HCT116 (cell line): Measurements from ENCODE around the gene IRF3. TPM values are rescaled to one million over a fixed set of nuclear protein-coding genes. Genes with fewer than 3 reads are reported as not detected.

ENCODE experiments used
- ATAC-seq: fragments of 200-7000 bp; cut with Tn5 transposase; 2 replicates; pipeline ENCODE4 v1.9.1; 2020; ENCODE audit warnings: mild to moderate bottlenecking, moderate library complexity
- BruUV-seq: library from RNA; stranded (reverse); fragments of 400-500 nt; replicated peaks from 2 replicates; lab custom pipeline; 2021; lab: Mats Ljungman, UMichigan
- CTCF ChIA-PET: fragments of 300-600 bp; sonication (Branson Sonifier 250); formaldehyde crosslinking; loops from one replicate; lab custom pipeline; 2021; ENCODE audit warnings: antibody characterized with exemption; lab: Charles Lee
- POLR2A ChIA-PET: fragments of 300-600, 350-600 bp; sonication (Branson Sonifier 250); formaldehyde crosslinking; loops from one replicate; lab custom pipeline; 2021; ENCODE audit warnings: antibody characterized with exemption; lab: Charles Lee
- RAD21 ChIA-PET, 2 experiments: fragments of 300-600 bp; sonication (Branson Sonifier 250); formaldehyde crosslinking; loops; one replicate each; lab custom pipeline; 2023; ENCODE audit warnings: low total read pairs in 2 of 2; ENCODE audit not compliant: uncharacterized antibody in 2 of 2, unreplicated experiment in 2 of 2, low non-redundant PET in 1 of 2; lab: Charles Lee
- DNase-seq: peaks from one replicate; pipeline ENCODE4 v3.0.0-alpha.2; 2010; ENCODE audit warnings: low read depth, low spot score
- H2AFZ ChIP-seq: fragments of 200-600 bp; shearing (Covaris generic), sonication (generic); 2 replicates; pipeline ENCODE4 v1.6.1; 2017; ENCODE audit warnings: low read depth, mixed run types, mixed read lengths, antibody characterized with exemption, low read length; ENCODE audit not compliant: poor library complexity, severe bottlenecking
- H3K27ac ChIP-seq: 2 replicates; pipeline ENCODE4 v1.5.1; 2012; ENCODE audit warnings: low read depth, low read length
- H3K27me3 ChIP-seq: fragments of 200-600 bp; sonication (generic); 2 replicates; pipeline ENCODE4 v1.6.1; 2016; ENCODE audit warnings: mixed run types, low read length, mixed read lengths; ENCODE audit not compliant: insufficient read depth
- H3K36me3 ChIP-seq, 2 experiments: fragments of 200-500 bp in 1 of 2; fragments of 200-600 bp in 1 of 2; sonication (Bioruptor generic) in 1 of 2; sonication (generic) in 1 of 2; 2 replicates each; pipeline versions ENCODE4 v1.5.1 to v1.6.1; 2014 to 2016; ENCODE audit warnings: low read length in 2 of 2, inconsistent platforms in 1 of 2, mixed read lengths in 1 of 2, mixed run types in 1 of 2; ENCODE audit not compliant: insufficient read depth in 2 of 2, control insufficient read depth in 1 of 2
- H3K4me1 ChIP-seq, 2 experiments: fragments of 200-600 bp in 1 of 2; sonication (generic) in 1 of 2; 2 replicates each; pipeline versions ENCODE4 v1.5.1 to v1.6.1; 2012 to 2017; ENCODE audit warnings: low read length in 2 of 2, inconsistent platforms in 1 of 2, mild to moderate bottlenecking in 1 of 2, mixed read lengths in 1 of 2, mixed run types in 1 of 2, moderate library complexity in 1 of 2; ENCODE audit not compliant: insufficient read depth in 2 of 2, control insufficient read depth in 1 of 2
- H3K4me2 ChIP-seq: fragments of 200-600 bp; sonication (generic); 2 replicates; pipeline ENCODE4 v1.6.1; 2017; ENCODE audit warnings: mixed run types, low read length, mixed read lengths
- H3K4me3 ChIP-seq, 2 experiments: fragments of 200-600 bp in 1 of 2; sonication (generic) in 1 of 2; replicated peaks in 1 of 2; 2 replicates each; pipeline ENCODE4 v1.5.1; 2011 to 2016; ENCODE audit warnings: low read length in 2 of 2, control low read depth in 1 of 2, low read depth in 1 of 2, mild to moderate bottlenecking in 1 of 2, mixed read lengths in 1 of 2, mixed run types in 1 of 2
- H3K79me2 ChIP-seq: fragments of 200-600 bp; sonication (generic); 2 replicates; pipeline ENCODE4 v1.6.1; 2017; ENCODE audit warnings: mild to moderate bottlenecking, mixed run types, low read length, moderate library complexity, mixed read lengths; ENCODE audit not compliant: insufficient read depth
- H3K9ac ChIP-seq: fragments of 200-600 bp; sonication (generic); 2 replicates; pipeline ENCODE4 v1.6.1; 2016; ENCODE audit warnings: low read length, mixed read lengths
- H3K9me2 ChIP-seq: fragments of 200-600 bp; sonication (generic), shearing (Covaris generic); 2 replicates; pipeline ENCODE4 v1.6.1; 2017; ENCODE audit warnings: mixed run types, mild to moderate bottlenecking, moderate library complexity; ENCODE audit not compliant: insufficient read depth
- H3K9me3 ChIP-seq, 2 experiments: fragments of 200-500 bp in 1 of 2; fragments of 200-600 bp in 1 of 2; sonication (Bioruptor generic) in 1 of 2; sonication (generic) in 1 of 2; 2 replicates each; pipeline ENCODE4 v1.6.1; 2014 to 2017; ENCODE audit warnings: low read length in 2 of 2, mixed read lengths in 2 of 2, inconsistent platforms in 1 of 2, low read depth in 1 of 2, mild to moderate bottlenecking in 1 of 2, mixed run types in 1 of 2, moderate library complexity in 1 of 2; ENCODE audit not compliant: control insufficient read depth in 1 of 2, insufficient read depth in 1 of 2
- H4K20me1 ChIP-seq: fragments of 200-600 bp; sonication (generic), shearing (Covaris generic); 2 replicates; pipeline ENCODE4 v1.6.1; 2017; ENCODE audit warnings: mixed run types, mild to moderate bottlenecking, moderate library complexity; ENCODE audit not compliant: insufficient read depth
- ATF3 ChIP-seq: IDR thresholded peaks from 2 replicates; pipeline ENCODE4 v1.6.1; 2012
- CEBPB ChIP-seq: IDR thresholded peaks from 2 replicates; pipeline ENCODE4 v1.6.1; 2012; ENCODE audit warnings: low read depth
- CTCF ChIP-seq, 3 experiments: fragments of 200-600 bp in 1 of 3; sonication (generic) in 1 of 3; IDR thresholded peaks in 2 of 3; conservative IDR thresholded peaks in 1 of 3; 2 replicates each; pipeline ENCODE4 v1.5.1; 2012 to 2017; ENCODE audit warnings: low read depth in 2 of 3, low read length in 2 of 3, antibody characterized with exemption in 1 of 3, borderline replicate concordance in 1 of 3, control low read depth in 1 of 3, mild to moderate bottlenecking in 1 of 3, mixed read lengths in 1 of 3, mixed run types in 1 of 3, moderate library complexity in 1 of 3; ENCODE audit not compliant: insufficient read depth in 1 of 3
- EGR1 ChIP-seq: IDR thresholded peaks from 2 replicates; pipeline ENCODE4 v1.6.1; 2012; ENCODE audit warnings: low read depth
- ELF1 ChIP-seq: IDR thresholded peaks from 2 replicates; pipeline ENCODE4 v1.6.1; 2012; ENCODE audit warnings: low read depth, borderline replicate concordance
- EZH2 ChIP-seq: fragments of 200-600 bp; sonication (generic); IDR thresholded peaks from 2 replicates; pipeline ENCODE4 v1.6.1; 2017; ENCODE audit warnings: antibody characterized with exemption, mixed run types
- EZH2phosphoT487 ChIP-seq: fragments of 200-600 bp; IDR thresholded peaks from 2 replicates; pipeline ENCODE4 v1.6.1; 2018; ENCODE audit warnings: antibody characterized with exemption, borderline replicate concordance
- FOSL1 ChIP-seq: IDR thresholded peaks from 2 replicates; pipeline ENCODE4 v1.6.1; 2012; ENCODE audit warnings: low read depth
- JUND ChIP-seq: IDR thresholded peaks from 2 replicates; pipeline ENCODE4 v1.6.1; 2012
- MAX ChIP-seq: IDR thresholded peaks from 2 replicates; pipeline ENCODE4 v1.6.1; 2012
- POLR2A ChIP-seq: IDR thresholded peaks from 2 replicates; pipeline ENCODE4 v1.7.0; 2011; ENCODE audit warnings: borderline replicate concordance; ENCODE audit not compliant: insufficient read depth, insufficient read length; ENCODE audit errors: extremely low read depth
- RAD21 ChIP-seq: IDR thresholded peaks from 2 replicates; pipeline ENCODE4 v1.6.1; 2012; ENCODE audit warnings: low read depth, mild to moderate bottlenecking
- REST ChIP-seq: IDR thresholded peaks from 2 replicates; pipeline ENCODE4 v1.6.1; 2012; ENCODE audit warnings: low read depth
- SIN3A ChIP-seq: IDR thresholded peaks from 2 replicates; pipeline ENCODE4 v1.6.1; 2012; ENCODE audit warnings: low read depth
- SRF ChIP-seq: IDR thresholded peaks from 2 replicates; pipeline ENCODE4 v1.6.1; 2012; ENCODE audit warnings: low read depth
- TCF7L2 ChIP-seq: IDR thresholded peaks from 2 replicates; pipeline ENCODE4 v1.7.0; 2011; ENCODE audit warnings: borderline replicate concordance, inconsistent platforms; ENCODE audit not compliant: insufficient read depth, insufficient read length; ENCODE audit errors: extremely low read depth
- YY1 ChIP-seq: IDR thresholded peaks from 2 replicates; pipeline ENCODE4 v1.6.1; 2011; ENCODE audit warnings: low read length, low read depth, moderate library complexity, mild to moderate bottlenecking; ENCODE audit not compliant: insufficient replicate concordance; ENCODE audit errors: extremely low read depth
- ZNF274 ChIP-seq: fragments of 200-500 bp; sonication (Bioruptor generic); IDR thresholded peaks from 2 replicates; pipeline ENCODE4 v1.6.1; 2014; ENCODE audit warnings: mild to moderate bottlenecking, low read depth, low read length, inconsistent platforms
- intact Hi-C: fragments of 100-400 bp; cut with micrococcal nuclease; formaldehyde crosslinking; loops from 2 replicates; pipeline ENCODE4 v1.10.0; 2022
- total RNA-seq: library from RNA; stranded (reverse); gene quantifications from one replicate; pipeline ENCODE4 v1.2.1, GENCODE V29; 2021; ENCODE audit not compliant: unreplicated experiment

The IRF3 gene
- total RNA-seq, 1 experiment from 2014 or later: 129 TPM

GRCh38 chr19:49653466-49653806 is 12.2 kb downstream of the IRF3 start:
- no peak for ATAC-seq
- Histone ChIP-seq H3K27me3 (no peaks in the 10 kb centered on the region), H3K9me3 (no peaks in the 10 kb centered on the region), H2AFZ (no peak overlapping the region), H3K36me3 (peaks cover 36 to 44% of the 10 kb centered on the region in 2 experiments; a peak in 3 of 4 replicates), H3K27ac (no peak overlapping the region), H3K79me2 (peaks cover 24% of the 10 kb centered on the region; the same call in 1 of the 2 replicates), H3K4me1 (no peaks in the 10 kb centered on the region), H3K4me2 (no peak overlapping the region), H3K9ac (no peak overlapping the region), H4K20me1 (no peaks in the 10 kb centered on the region), H3K9me2 (no peaks in the 10 kb centered on the region), H3K4me3 (no peak overlapping the region)
- no TSS peak for BruUV-seq
- ChIA-PET POLR2A (no interaction called here), RAD21 (no interaction called here), CTCF (no interaction called here)
- TF ChIP-seq EGR1: no peak
- TF ChIP-seq POLR2A: no peak
- TF ChIP-seq CEBPB: no peak
- TF ChIP-seq SRF: no peak
- no peak for TF ChIP-seq FOSL1
- TF ChIP-seq JUND: no peak
- TF ChIP-seq MAX: no peak
- TF ChIP-seq ELF1: no peak
- no peak for TF ChIP-seq EZH2
- no peak for TF ChIP-seq TCF7L2
- no peak for TF ChIP-seq CTCF (IDR thresholded peaks at IDR 0.05 in 2 of 3, conservative IDR thresholded peaks at IDR 0.05 in 1 of 3; ENCODE audit: borderline replicate concordance in 1 of 3, insufficient read depth in 1 of 3, low read depth in 2 of 3, low read length in 2 of 3)
- no peak for TF ChIP-seq RAD21
- no peak for TF ChIP-seq YY1
- TF ChIP-seq ZNF274: no peak
- no peak for TF ChIP-seq ATF3
- TF ChIP-seq REST: no peak
- TF ChIP-seq EZH2phosphoT487: no peak
- TF ChIP-seq SIN3A: no peak
- intact Hi-C loops: no loop called here
- DNase-seq: no peak
